IPS-20b (cell line): ENCODE results near the gene KIF5C.

Experiments
- H3K27ac ChIP-seq: one replicate; pipeline ENCODE4 v1.5.1; 2013; ENCODE audit warnings: low read length
- H3K27me3 ChIP-seq: 2 replicates; pipeline ENCODE4 v1.6.1; 2013; ENCODE audit warnings: mild to moderate bottlenecking, low read length, inconsistent platforms; ENCODE audit not compliant: insufficient read depth
- H3K36me3 ChIP-seq: 2 replicates; pipeline ENCODE4 v1.6.1; 2013; ENCODE audit warnings: low read depth, mild to moderate bottlenecking, inconsistent platforms, low read length, moderate library complexity; ENCODE audit not compliant: insufficient read depth
- H3K4me1 ChIP-seq: 2 replicates; pipeline ENCODE4 v1.6.1; 2013; ENCODE audit warnings: mild to moderate bottlenecking, control low read depth, inconsistent platforms, low read length, moderate library complexity; ENCODE audit not compliant: insufficient read depth
- H3K4me3 ChIP-seq: 2 replicates; pipeline ENCODE4 v1.5.1; 2013; ENCODE audit warnings: mild to moderate bottlenecking, low read length, inconsistent platforms
- H3K9ac ChIP-seq: 2 replicates; pipeline ENCODE4 v1.6.1; 2013; ENCODE audit warnings: low read depth, mild to moderate bottlenecking, inconsistent platforms, low read length, moderate library complexity
- H3K9me3 ChIP-seq: 2 replicates; pipeline ENCODE4 v1.6.1; 2013; ENCODE audit warnings: mild to moderate bottlenecking, low read depth, low read length, inconsistent platforms; ENCODE audit not compliant: insufficient read depth

The KIF5C gene

DNA sequence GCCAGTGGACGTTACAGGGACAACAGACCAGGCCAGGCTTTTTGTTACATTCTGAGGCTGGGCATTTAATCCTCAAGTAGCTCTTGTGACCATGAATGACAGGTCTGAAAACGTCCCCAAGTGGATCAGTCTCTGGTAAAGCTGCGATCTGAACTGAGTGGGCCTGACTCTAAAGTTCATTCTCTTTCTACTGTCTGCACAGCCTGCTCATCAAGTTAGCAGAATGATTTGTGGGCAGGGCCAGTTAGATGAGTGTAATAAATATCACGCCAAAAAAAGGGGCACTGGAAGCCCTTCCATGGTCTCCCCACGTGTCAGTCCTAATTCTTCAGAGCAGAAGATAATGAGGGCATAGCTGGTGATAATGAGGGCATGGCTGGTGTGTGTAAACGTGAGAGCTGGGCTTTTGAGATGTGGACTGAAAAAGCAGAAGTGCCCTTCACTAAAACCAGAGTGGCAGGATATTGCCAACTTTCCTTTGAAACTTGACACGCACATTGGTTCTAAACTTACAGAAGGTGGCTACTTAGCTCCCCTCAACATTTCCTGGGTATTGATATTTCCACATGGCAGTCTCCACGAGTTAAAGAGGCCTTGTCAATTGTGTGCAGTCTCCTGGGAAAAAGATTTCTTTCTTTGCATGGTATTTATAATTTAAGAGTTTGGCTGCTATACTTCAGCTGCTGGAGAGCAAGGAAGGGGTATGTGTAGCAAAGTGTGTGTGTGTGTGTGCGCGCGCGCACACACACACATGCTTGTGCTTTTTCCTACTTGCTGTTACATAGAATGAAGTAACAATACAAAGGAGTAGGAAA is 90.8 kb downstream of the KIF5C start:
- H3K27ac ChIP-seq, result no peak overlapping the region
- H3K4me3 ChIP-seq, result no peak overlapping the region
- peaks cover 34% of the 10 kb centered on the region for H3K36me3 ChIP-seq
- no peaks in the 10 kb centered on the region for H3K9me3 ChIP-seq
- H3K9ac ChIP-seq, result no peak overlapping the region
- peaks cover 3% of the 10 kb centered on the region; the same call in 1 of the 2 replicates for H3K4me1 ChIP-seq
- H3K27me3 ChIP-seq, result no peaks in the 10 kb centered on the region

DNA sequence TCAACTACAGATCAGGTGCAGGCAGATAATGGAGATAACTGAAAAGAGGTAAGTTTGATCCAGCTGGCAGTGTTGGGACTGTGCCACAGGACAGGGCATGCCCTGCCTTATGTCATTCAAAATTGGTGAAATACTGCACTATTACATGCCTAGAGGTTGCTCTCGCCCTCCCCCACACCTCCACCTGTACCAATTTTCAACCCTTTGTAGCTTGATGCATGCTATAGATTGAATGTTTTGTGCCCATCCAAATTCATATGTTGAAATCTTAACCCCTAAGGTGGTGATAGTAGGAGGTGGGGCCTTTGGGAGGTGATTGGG is 91.4 kb downstream of the KIF5C start:
- Histone ChIP-seq H3K9me3 (no peaks in the 10 kb centered on the region), H3K36me3 (peaks cover 32% of the 10 kb centered on the region), H3K4me1 (peaks cover 3% of the 10 kb centered on the region; the same call in 1 of the 2 replicates), H3K27ac (no peak overlapping the region), H3K27me3 (no peaks in the 10 kb centered on the region), H3K4me3 (no peak overlapping the region), H3K9ac (no peak overlapping the region)

DNA sequence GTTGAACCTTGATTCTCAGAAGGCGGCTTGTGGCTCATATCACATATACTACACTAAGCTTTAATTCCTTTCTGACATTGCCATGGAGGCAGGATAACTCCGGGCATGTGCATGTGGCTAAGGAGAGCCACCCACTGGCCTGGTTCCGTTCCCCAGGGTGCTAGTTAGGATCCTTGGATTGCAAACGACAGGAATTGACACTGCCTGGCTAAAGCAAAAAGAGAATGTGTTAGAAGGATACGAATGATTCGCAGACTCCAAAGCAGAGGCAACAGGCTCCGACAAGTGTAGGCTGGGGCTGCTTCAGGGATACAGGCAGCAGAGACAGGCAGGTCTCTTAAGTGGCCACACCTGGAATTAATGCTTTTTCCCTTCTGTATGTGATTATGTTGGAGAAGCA is 92.0 kb downstream of the KIF5C start:
- Histone ChIP-seq H3K4me3 (no peak overlapping the region), H3K36me3 (peaks cover 26% of the 10 kb centered on the region), H3K9ac (no peak overlapping the region)

DNA sequence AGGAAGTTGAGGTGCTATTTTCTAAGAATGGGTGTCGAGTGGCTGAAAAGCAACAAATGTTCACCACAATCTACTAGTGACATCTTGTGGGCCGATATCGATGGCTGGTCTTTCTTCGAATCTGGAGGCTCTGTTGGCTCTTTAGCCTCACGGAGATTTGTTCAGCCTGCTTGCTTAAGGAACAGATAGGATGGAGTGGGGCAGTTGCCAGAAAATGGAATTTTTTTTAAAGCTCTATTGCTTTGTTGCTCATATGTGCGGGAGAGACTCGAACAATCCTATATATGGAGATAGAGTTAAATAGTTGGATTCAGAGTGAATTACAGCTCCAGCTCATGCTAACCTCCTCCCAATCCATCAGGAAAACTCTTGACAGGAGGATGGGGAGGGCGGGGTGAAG is 92.6 kb downstream of the KIF5C start:
- Histone ChIP-seq H3K27me3 (no peaks in the 10 kb centered on the region), H3K36me3 (peaks cover 23% of the 10 kb centered on the region), H3K9me3 (no peaks in the 10 kb centered on the region), H3K27ac (no peak overlapping the region), H3K9ac (no peak overlapping the region), H3K4me3 (no peak overlapping the region), H3K4me1 (peaks cover 5% of the 10 kb centered on the region; the same call in 1 of the 2 replicates)

More for the DNA sequence above, 92.0 kb downstream of the KIF5C start:
- H3K27ac ChIP-seq, result no peak overlapping the region
- H3K9me3 ChIP-seq, result no peaks in the 10 kb centered on the region
- H3K4me1 ChIP-seq, result peaks cover 3% of the 10 kb centered on the region; the same call in 1 of the 2 replicates
- H3K27me3 ChIP-seq, result no peaks in the 10 kb centered on the region

DNA sequence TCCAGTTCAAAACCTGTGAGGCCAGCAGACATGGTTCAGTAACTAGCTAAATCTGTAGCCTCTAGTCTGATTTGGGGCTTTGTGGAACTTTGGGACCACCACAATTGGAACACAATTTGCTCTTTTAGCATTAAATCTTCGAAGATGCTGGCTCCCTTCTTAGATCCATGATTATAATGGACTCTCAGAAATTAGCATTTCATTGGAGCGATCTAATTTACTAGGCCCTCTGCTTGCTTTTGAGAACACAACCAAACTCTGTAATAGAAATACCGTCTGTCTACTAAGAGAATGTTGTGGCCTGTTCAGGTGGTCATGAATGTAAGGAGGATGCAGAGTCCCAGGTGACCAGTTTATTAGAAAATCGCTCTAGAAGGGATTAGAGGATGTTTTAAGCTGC is 93.3 kb downstream of the KIF5C start:
- Histone ChIP-seq H3K4me1 (peaks cover 7% of the 10 kb centered on the region; the same call in 1 of the 2 replicates), H3K9ac (no peak overlapping the region), H3K27me3 (no peaks in the 10 kb centered on the region), H3K4me3 (no peak overlapping the region), H3K9me3 (no peaks in the 10 kb centered on the region), H3K27ac (no peak overlapping the region), H3K36me3 (peaks cover 22% of the 10 kb centered on the region; the same call in 1 of the 2 replicates)

DNA sequence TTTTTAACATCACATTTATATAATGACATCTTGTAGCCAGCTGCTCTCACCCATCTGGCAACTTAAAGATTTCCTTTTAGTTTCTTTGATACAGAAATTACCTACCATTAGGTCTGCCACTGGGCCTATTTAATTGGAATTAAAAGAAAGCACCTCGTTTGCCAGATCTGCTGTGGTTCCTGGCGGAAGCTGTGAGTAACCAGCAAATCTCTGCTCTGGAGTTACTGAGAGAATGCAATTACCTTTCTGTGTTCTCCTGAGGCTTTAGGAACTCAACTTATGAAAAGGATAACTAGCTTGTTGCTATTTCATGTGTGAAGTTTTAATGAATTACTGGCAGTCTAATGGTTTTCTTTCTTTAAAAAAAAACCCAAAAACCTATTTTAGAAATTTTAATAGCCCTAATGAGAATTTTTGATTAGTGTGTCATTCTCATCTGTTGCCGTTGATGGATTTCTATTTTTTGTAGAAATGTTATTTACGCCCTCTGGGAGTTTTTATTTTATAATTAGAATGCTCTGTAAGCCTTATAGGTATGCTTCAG is 93.8 kb downstream of the KIF5C start:
- no peak overlapping the region for H3K9ac ChIP-seq
- H3K4me1 ChIP-seq, result peaks cover 12% of the 10 kb centered on the region; the same call in 1 of the 2 replicates
- H3K27me3 ChIP-seq, result no peaks in the 10 kb centered on the region
- no peaks in the 10 kb centered on the region for H3K9me3 ChIP-seq
- H3K36me3 ChIP-seq, result peaks cover 22% of the 10 kb centered on the region
- no peak overlapping the region for H3K27ac ChIP-seq
- no peak overlapping the region for H3K4me3 ChIP-seq

DNA sequence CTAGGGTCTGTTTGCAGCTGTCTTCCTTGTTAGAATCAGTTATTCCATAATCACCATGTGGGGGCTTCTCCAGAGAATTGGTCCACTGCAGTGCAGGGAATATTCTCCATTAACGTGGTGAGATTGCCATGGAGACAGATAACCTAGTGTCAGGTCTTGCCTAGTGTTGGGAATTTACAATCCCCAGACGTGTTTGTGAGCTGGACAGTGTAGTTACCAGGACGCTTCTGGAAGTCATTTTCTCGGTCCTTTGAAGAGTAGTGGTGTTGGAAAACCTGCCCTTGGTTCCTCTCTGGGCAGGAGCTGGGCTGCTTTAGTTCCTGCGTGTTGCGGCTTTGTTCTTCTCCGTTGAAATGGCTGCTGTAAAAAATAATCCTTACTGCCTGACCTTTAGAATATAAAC is 94.6 kb downstream of the KIF5C start:
- Histone ChIP-seq H3K9me3 (no peaks in the 10 kb centered on the region), H3K36me3 (peaks cover 22% of the 10 kb centered on the region), H3K27me3 (no peaks in the 10 kb centered on the region), H3K27ac (no peak overlapping the region), H3K4me3 (no peak overlapping the region), H3K4me1 (peaks cover 19% of the 10 kb centered on the region; the same call in 1 of the 2 replicates), H3K9ac (no peak overlapping the region)

DNA sequence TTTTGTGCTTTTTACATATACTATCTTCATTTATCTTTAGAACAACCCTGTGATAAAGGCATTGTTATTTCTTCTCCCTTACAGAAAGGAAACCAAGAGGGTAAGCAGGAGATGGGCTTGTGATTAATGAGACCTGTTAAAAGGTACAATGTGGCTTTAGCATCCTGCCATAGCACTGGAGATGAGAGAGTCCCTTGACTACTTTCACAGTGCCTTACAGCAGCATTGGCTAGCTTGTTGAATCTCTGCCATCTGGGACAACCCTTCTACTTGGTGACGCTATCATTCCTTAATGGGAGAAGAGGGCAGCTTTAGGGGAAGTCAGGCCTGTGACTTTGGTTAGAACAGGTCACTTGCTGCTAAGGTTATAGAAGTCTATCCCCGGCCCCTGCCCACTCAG is 95.4 kb downstream of the KIF5C start:
- peaks cover 24% of the 10 kb centered on the region for H3K36me3 ChIP-seq
- H3K27me3 ChIP-seq, result no peaks in the 10 kb centered on the region
- peaks cover 22% of the 10 kb centered on the region; the same call in 1 of the 2 replicates for H3K4me1 ChIP-seq
- H3K27ac ChIP-seq, result no peak overlapping the region
- H3K9me3 ChIP-seq, result no peaks in the 10 kb centered on the region
- H3K9ac ChIP-seq, result no peak overlapping the region
- no peak overlapping the region for H3K4me3 ChIP-seq

- H3K27me3 ChIP-seq, result no peaks in the 10 kb centered on the region
- H3K4me1 ChIP-seq, result peaks cover 22% of the 10 kb centered on the region; the same call in 1 of the 2 replicates
- no peak overlapping the region for H3K4me3 ChIP-seq
- no peaks in the 10 kb centered on the region for H3K9me3 ChIP-seq
- H3K9ac ChIP-seq, result no peak overlapping the region
- no peak overlapping the region for H3K27ac ChIP-seq
- H3K36me3 ChIP-seq, result peaks cover 20% of the 10 kb centered on the region
These were observed 96.5 kb downstream of the KIF5C start for GRCh38 chr2:148971547-148971946.

GRCh38 chr2:148974095-148974494 is 99.1 kb downstream of the KIF5C start:
- no peaks in the 10 kb centered on the region for H3K27me3 ChIP-seq
- H3K9me3 ChIP-seq, result no peaks in the 10 kb centered on the region
- no peak overlapping the region for H3K27ac ChIP-seq
- H3K4me3 ChIP-seq, result 0 out of 2 replicates have a peak overlapping the region, but pooled peaks have one; percentile 19
- peaks cover 22% of the 10 kb centered on the region for H3K36me3 ChIP-seq
- no peak overlapping the region for H3K9ac ChIP-seq
- peaks cover 22% of the 10 kb centered on the region; the same call in 1 of the 2 replicates for H3K4me1 ChIP-seq

- H3K36me3 ChIP-seq, result peaks cover 49% of the 10 kb centered on the region
- H3K4me3 ChIP-seq, result no peak overlapping the region
- no peak overlapping the region for H3K9ac ChIP-seq
- H3K4me1 ChIP-seq, result peaks cover 25% of the 10 kb centered on the region; the same call in 1 of the 2 replicates
- no peaks in the 10 kb centered on the region for H3K27me3 ChIP-seq
- H3K27ac ChIP-seq, result no peak overlapping the region
- no peaks in the 10 kb centered on the region for H3K9me3 ChIP-seq
These were observed 103.1 kb downstream of the KIF5C start for GRCh38 chr2:148978026-148978685.
